Spleen (tissue), 11 donors: ENCODE measurements around the gene POLR1B. TPM values are rescaled to one million over a fixed set of nuclear protein-coding genes. Genes with fewer than 3 reads are reported as not detected.

Experiments used
- DNase-seq: peaks from one replicate; pipeline ENCODE4 v3.0.0-alpha.2; 2020
- H3K27ac ChIP-seq, 8 donors: fragments of 200-600 bp; sonication (generic) in 7 of 8; 1 replicate in 4 of 8; 2 replicates in 4 of 8; pipeline versions ENCODE4 v1.5.0 to v1.8.0; 2016 to 2021; ENCODE audit warnings: inconsistent platforms in 4 of 8, mild to moderate bottlenecking in 4 of 8, moderate library complexity in 1 of 8
- H3K27me3 ChIP-seq, 7 donors: fragments of 200-600 bp; sonication (generic) in 6 of 7; replicated peaks in 1 of 7; 1 replicate in 4 of 7; 2 replicates in 3 of 7; pipeline versions ENCODE4 v1.5.0 to v1.8.0; 2016 to 2021; ENCODE audit warnings: inconsistent platforms in 3 of 7, mild to moderate bottlenecking in 1 of 7
- H3K36me3 ChIP-seq, 6 donors: fragments of 200-600 bp; sonication (generic) in 5 of 6; 1 replicate in 4 of 6; 2 replicates in 2 of 6; pipeline versions ENCODE4 v1.5.0 to v1.8.0; 2016 to 2021; ENCODE audit warnings: inconsistent platforms in 2 of 6
- H3K4me1 ChIP-seq, 6 donors: fragments of 200-600 bp; sonication (generic) in 5 of 6; 1 replicate in 3 of 6; 2 replicates in 3 of 6; pipeline versions ENCODE4 v1.5.0 to v1.8.0; 2016 to 2021; ENCODE audit warnings: inconsistent platforms in 3 of 6
- H3K4me3 ChIP-seq, 8 donors: fragments of 200-600 bp; sonication (generic) in 7 of 8; 1 replicate in 4 of 8; 2 replicates in 4 of 8; pipeline versions ENCODE4 v1.5.0 to v1.8.0; 2016 to 2021; ENCODE audit warnings: inconsistent platforms in 4 of 8, mild to moderate bottlenecking in 4 of 8, moderate library complexity in 2 of 8
- H3K9me3 ChIP-seq, 8 donors: fragments of 200-600 bp; sonication (generic) in 7 of 8; 1 replicate in 4 of 8; 2 replicates in 4 of 8; pipeline versions ENCODE4 v1.5.0 to v1.8.0; 2016 to 2021; ENCODE audit warnings: inconsistent platforms in 4 of 8
- CTCF ChIP-seq, 11 experiments: fragments of 200-600 bp in 7 of 11; fragments of 450-650 bp in 4 of 11; sonication (generic) in 4 of 11; IDR thresholded peaks in 8 of 11; conservative IDR thresholded peaks in 3 of 11; 1 replicate in 7 of 11; 2 replicates in 4 of 11; pipeline versions ENCODE4 v1.4.0 to v1.8.0; 2016 to 2021; ENCODE audit warnings: antibody characterized with exemption in 11 of 11, inconsistent platforms in 4 of 11, mild to moderate bottlenecking in 1 of 11
- POLR2A ChIP-seq, 3 donors: fragments of 450-650 bp; IDR thresholded peaks; one replicate each; pipeline ENCODE4 v1.5.1; 2017; ENCODE audit warnings: antibody characterized with exemption in 3 of 3, mild to moderate bottlenecking in 1 of 3
- POLR2AphosphoS5 ChIP-seq, 3 donors: sonication (generic); formaldehyde crosslinking; IDR thresholded peaks; one replicate each; pipeline ENCODE4 v1.5.1; 2017; ENCODE audit warnings: antibody characterized with exemption in 3 of 3
- WGBS, 5 donors: extraction: QIAGEN DNeasy Blood & Tissue Kit in 3 of 5; methylation state at CpG; one replicate each; pipeline versions ENCODE4 v1.1.5 to v1.1.7; 2013 to 2018; 5-methylcytosine and 5-hydroxymethylcytosine counted together
- intact Hi-C: fragments of 100-400 bp; cut with DNase I; formaldehyde crosslinking; loops from one replicate; pipeline ENCODE4 v1.15.0; 2023; ENCODE audit warnings: low total_unique reads
- polyA plus RNA-seq, 3 donors: library from polyadenylated mRNA; stranded (reverse); fragments of 200-250 nt; gene quantifications; one replicate each; pipeline ENCODE4 v1.2.1, GENCODE V29; 2013
- total RNA-seq, 7 donors: library from RNA; depleted of rRNA in 3 of 7; stranded (reverse); fragments of >200 nt in 3 of 7; fragmentation: NEBNext Ultra II Directional in 4 of 7; extraction: Animal tissue kit (Norgen Biotek cat#: 25700) in 4 of 7; gene quantifications; one replicate each; pipeline versions ENCODE4 v1.1.0 to v1.2.1, GENCODE V29; 2016 to 2021
- donor health status: healthy with polysubstance abuse.
- donor health status: DM: no; HTN: no; CAD: no; lungs with moderate emphysema.
- donor health status: DM: no; HTN: no; CAD: no.
- donor health status: Bipolar disorder and iron deficiency.
- donor health status: healthy.
- donor health status: DM: no; HTN: no; CAD: no.
- donor health status: DM: yes; HTN: yes; CAD: no.

The POLR1B gene
- total and polyA plus RNA-seq, 10 donors: 4.9 to 31.8 (median 18.5) TPM

GRCh38 chr2:112585400-112585799 is 43.1 kb downstream of the POLR1B start:
- peak overlapping the region; percentile 90 to 97 (median 96) for H3K27ac ChIP-seq
- WGBS, 5 donors: 97 to 98% (median 97%) methylated on average over 3 of the region's 3 CpGs
- no peaks in the 10 kb centered on the region for H3K9me3 ChIP-seq
- TF ChIP-seq CTCF (IDR thresholded peaks at IDR 0.05 in 8 of 11, conservative IDR thresholded peaks at IDR 0.05 in 3 of 11) (no peak), POLR2A (IDR thresholded peaks at IDR 0.05) (no peak), POLR2AphosphoS5 (IDR thresholded peaks at IDR 0.05) (no peak)
- H3K36me3 ChIP-seq: peaks cover 0 to 44% (median 9%) of the 10 kb centered on the region in 6 donors
- H3K27me3 ChIP-seq: no peaks in the 10 kb centered on the region
- peaks cover 9 to 54% (median 31%) of the 10 kb centered on the region in 6 donors for H3K4me1 ChIP-seq
- no peak for DNase-seq
- intact Hi-C loops: loop anchor here (10.0 kb wide), 1 partner anchor 101 kb away; the partner anchor contains the start of gene TTL
- peak overlapping the region in 5 of 8 donors; percentile 55 to 85 (median 59) for H3K4me3 ChIP-seq

- Histone ChIP-seq H3K27ac (peak overlapping the region in 1 of 8 donors; percentile 96), H3K4me1 (peaks cover 9 to 54% (median 31%) of the 10 kb centered on the region in 6 donors), H3K9me3 (no peaks in the 10 kb centered on the region), H3K4me3 (peak overlapping the region in 1 of 8 donors; percentile 85), H3K36me3 (peaks cover 0 to 50% (median 9%) of the 10 kb centered on the region in 6 donors), H3K27me3 (no peaks in the 10 kb centered on the region)
- 95 to 98% (median 96%) methylated on average over 16 to 18 of the region's 18 CpGs for WGBS, 5 donors
- TF ChIP-seq CTCF (IDR thresholded peaks at IDR 0.05 in 8 of 11, conservative IDR thresholded peaks at IDR 0.05 in 3 of 11) (no peak), POLR2AphosphoS5 (IDR thresholded peaks at IDR 0.05) (no peak), POLR2A (IDR thresholded peaks at IDR 0.05) (no peak)
- intact Hi-C loops: loop anchor here (10.0 kb wide), 1 partner anchor 101 kb away; the partner anchor contains the start of gene TTL
- DNase-seq: peak; percentile 81
Observed at GRCh38 chr2:112585873-112586464, 43.7 kb downstream of the POLR1B start.

DNA sequence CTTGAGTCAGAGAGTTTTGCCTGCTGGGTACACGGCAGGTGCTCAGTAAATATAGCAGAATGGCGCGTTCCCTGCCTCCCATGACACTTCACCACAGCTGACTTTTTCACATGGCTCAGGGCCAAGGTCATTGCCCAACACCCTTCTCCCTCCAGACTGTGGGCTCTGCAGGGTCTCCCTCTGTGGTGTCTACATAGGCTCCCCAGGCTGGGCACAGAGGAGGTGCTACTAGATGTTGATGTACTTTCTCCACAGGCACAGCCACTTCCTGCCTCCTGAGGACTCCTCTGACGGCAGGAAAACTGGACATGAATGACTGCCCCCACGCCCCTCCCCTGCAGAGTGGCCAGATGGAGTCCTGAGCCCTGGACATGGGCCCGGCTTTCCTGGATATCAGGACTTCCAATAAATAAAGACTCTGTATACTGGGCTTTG is 46.4 kb downstream of the POLR1B start:
- no peaks in the 10 kb centered on the region for H3K9me3 ChIP-seq
- H3K4me3 ChIP-seq: no peak overlapping the region
- WGBS, 5 donors: 51 to 71% (median 62%) methylated on average over 6 of the region's 6 CpGs
- no peaks in the 10 kb centered on the region for H3K27me3 ChIP-seq
- peaks cover 8 to 39% (median 26%) of the 10 kb centered on the region in 6 donors for H3K4me1 ChIP-seq
- no peak for DNase-seq
- intact Hi-C loops: loop anchor here (10.0 kb wide), 1 partner anchor 104 kb away; the partner anchor contains the start of gene TTL
- TF ChIP-seq POLR2A (IDR thresholded peaks at IDR 0.05) (no peak), POLR2AphosphoS5 (IDR thresholded peaks at IDR 0.05) (peak in 1 of 3 donors; percentile 27)
- peaks cover 0 to 53% (median 9%) of the 10 kb centered on the region in 6 donors for H3K36me3 ChIP-seq
- H3K27ac ChIP-seq: peak overlapping the region in 3 of 8 donors; percentile 11 to 28 (median 15)

DNA sequence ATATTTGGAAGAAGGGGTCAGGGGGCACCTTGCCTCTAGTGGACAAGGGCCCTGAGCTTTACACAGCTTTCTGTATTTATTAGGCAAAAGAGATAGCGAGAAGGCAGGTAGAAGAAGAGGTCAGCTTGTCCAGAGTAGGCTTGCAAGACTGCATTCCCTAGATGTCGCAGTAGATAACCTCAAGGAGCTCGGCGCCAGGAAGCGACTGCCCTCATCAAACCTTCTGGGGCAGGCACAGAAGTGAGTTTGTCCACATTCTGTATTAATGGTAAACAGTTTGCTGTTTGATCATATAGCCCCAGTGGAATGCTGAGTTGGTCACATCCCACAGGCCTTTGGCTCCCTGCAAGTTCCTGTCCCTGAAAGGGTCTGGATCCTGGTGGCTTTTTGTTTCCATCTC is 49.1 kb downstream of the POLR1B start:
- peaks cover 0 to 48% (median 9%) of the 10 kb centered on the region in 6 donors for H3K36me3 ChIP-seq
- H3K4me3 ChIP-seq: no peak overlapping the region
- intact Hi-C loops: no loop called here
- no peak for TF ChIP-seq CTCF (IDR thresholded peaks at IDR 0.05 in 8 of 11, conservative IDR thresholded peaks at IDR 0.05 in 3 of 11)
- H3K27me3 ChIP-seq: no peaks in the 10 kb centered on the region
- DNase-seq: no peak
- 82 to 97% (median 94%) methylated on average over 5 of the region's 5 CpGs for WGBS, 5 donors
- no peak overlapping the region for H3K27ac ChIP-seq
- H3K9me3 ChIP-seq: no peaks in the 10 kb centered on the region
- H3K4me1 ChIP-seq: peaks cover 0 to 21% (median 9%) of the 10 kb centered on the region in 6 donors
